ENCODE data around the gene FKBP7. TPM values are rescaled to one million over a fixed set of nuclear protein-coding genes. Genes with fewer than 3 reads are reported as not detected.

The FKBP7 gene
- total RNA-seq, 1 donor from 2014 or later: 44.3 TPM

DNA sequence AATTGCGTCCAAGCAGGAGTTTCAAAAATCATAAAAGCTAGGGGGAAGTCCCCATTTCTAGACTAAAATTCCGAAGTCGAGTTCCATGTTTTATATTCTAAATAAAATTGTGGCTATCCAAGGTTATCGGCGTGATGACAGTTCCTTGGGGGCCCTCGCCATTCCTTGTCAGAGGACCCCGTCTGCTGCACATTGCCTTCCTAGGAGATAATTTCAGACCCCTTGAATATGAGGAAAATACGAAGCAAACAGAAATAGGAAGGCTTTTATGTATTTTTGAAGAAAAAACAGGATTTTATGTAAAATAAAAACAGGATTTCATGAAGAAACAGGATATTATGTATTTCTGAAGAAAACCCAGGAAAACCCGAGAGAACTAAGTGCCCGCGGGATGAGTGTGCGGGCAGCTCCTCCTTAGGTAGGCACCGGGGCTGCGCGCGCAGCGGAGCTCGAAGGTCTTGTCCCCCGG lies 1.4 kb upstream of the FKBP7 start:
- H3K27me3 Mint-ChIP-seq (ENCODE audit: low read depth): no peaks in the 10 kb centered on the region
- H3K27ac Mint-ChIP-seq (ENCODE audit: unreplicated experiment): peak overlapping the region; percentile 99
- peak overlapping the region; percentile 97 for H3K4me3 Mint-ChIP-seq (ENCODE audit: unreplicated experiment)

DNA sequence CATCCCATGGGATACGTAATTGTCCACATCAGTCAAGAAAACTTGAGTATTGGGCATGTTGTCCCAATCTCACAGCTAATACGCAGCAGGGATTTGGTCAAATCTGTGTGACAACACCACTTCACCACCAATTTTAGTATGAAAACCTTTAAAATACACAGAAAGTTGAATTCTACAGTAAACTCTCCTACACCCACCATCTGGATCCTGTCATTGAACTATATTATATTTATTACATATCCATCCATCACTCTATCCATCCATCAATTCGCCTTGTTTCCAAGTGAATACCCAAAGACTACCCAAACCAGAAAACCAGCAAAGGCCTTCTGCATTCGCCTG lies 846 bp upstream of the FKBP7 start:
- Mint-ChIP-seq H3K4me3 (ENCODE audit: unreplicated experiment) (peak overlapping the region; percentile 97), H3K36me3 (ENCODE audit: low read depth) (no peaks in the 10 kb centered on the region), H3K9me3 (ENCODE audit: low read depth) (no peaks in the 10 kb centered on the region), H3K27ac (ENCODE audit: unreplicated experiment) (peak overlapping the region; percentile 99), H3K27me3 (ENCODE audit: low read depth) (no peaks in the 10 kb centered on the region), H3K4me1 (ENCODE audit: low read depth) (peaks cover 57% of the 10 kb centered on the region)
- TF ChIP-seq, protein P1, sequence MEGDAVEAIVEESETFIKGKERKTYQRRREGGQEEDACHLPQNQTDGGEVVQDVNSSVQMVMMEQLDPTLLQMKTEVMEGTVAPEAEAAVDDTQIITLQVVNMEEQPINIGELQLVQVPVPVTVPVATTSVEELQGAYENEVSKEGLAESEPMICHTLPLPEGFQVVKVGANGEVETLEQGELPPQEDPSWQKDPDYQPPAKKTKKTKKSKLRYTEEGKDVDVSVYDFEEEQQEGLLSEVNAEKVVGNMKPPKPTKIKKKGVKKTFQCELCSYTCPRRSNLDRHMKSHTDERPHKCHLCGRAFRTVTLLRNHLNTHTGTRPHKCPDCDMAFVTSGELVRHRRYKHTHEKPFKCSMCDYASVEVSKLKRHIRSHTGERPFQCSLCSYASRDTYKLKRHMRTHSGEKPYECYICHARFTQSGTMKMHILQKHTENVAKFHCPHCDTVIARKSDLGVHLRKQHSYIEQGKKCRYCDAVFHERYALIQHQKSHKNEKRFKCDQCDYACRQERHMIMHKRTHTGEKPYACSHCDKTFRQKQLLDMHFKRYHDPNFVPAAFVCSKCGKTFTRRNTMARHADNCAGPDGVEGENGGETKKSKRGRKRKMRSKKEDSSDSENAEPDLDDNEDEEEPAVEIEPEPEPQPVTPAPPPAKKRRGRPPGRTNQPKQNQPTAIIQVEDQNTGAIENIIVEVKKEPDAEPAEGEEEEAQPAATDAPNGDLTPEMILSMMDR (IDR thresholded peaks at IDR 0.05): peak; percentile 38
- DNase-seq (ENCODE audit: low spot score): no peak

More for the DNA sequence above, 1.4 kb upstream of the FKBP7 start:
- H3K4me1 Mint-ChIP-seq (ENCODE audit: low read depth): peaks cover 61% of the 10 kb centered on the region
- no peaks in the 10 kb centered on the region for H3K36me3 Mint-ChIP-seq (ENCODE audit: low read depth)
- TF ChIP-seq, protein P1 (IDR thresholded peaks at IDR 0.05): no peak
- no peak for DNase-seq (ENCODE audit: low spot score)
- no peaks in the 10 kb centered on the region for H3K9me3 Mint-ChIP-seq (ENCODE audit: low read depth)

DNA sequence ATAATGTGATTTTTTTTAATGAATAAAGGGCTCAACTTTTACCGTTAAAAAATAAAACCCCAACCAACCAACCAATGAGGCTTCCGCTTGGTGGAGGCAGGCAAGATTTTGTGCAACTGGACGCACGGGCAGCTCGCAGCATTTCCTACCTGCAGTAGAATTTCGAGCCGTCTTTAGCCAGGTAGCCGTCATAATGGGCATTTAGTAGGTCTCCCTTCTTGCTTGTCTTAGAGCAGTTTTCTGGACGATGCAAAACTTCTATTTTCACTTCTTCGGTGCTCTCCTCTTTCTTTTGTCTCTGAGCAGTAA lies 316 bp downstream of the FKBP7 start:
- Mint-ChIP-seq H3K4me3 (ENCODE audit: unreplicated experiment) (peak overlapping the region; percentile 97), H3K27ac (ENCODE audit: unreplicated experiment) (peak overlapping the region; percentile 99), H3K36me3 (ENCODE audit: low read depth) (no peaks in the 10 kb centered on the region), H3K27me3 (ENCODE audit: low read depth) (no peaks in the 10 kb centered on the region), H3K4me1 (ENCODE audit: low read depth) (peaks cover 60% of the 10 kb centered on the region), H3K9me3 (ENCODE audit: low read depth) (no peaks in the 10 kb centered on the region)
- TF ChIP-seq, protein P1 (IDR thresholded peaks at IDR 0.05): no peak
- DNase-seq (ENCODE audit: low spot score): no peak

DNA sequence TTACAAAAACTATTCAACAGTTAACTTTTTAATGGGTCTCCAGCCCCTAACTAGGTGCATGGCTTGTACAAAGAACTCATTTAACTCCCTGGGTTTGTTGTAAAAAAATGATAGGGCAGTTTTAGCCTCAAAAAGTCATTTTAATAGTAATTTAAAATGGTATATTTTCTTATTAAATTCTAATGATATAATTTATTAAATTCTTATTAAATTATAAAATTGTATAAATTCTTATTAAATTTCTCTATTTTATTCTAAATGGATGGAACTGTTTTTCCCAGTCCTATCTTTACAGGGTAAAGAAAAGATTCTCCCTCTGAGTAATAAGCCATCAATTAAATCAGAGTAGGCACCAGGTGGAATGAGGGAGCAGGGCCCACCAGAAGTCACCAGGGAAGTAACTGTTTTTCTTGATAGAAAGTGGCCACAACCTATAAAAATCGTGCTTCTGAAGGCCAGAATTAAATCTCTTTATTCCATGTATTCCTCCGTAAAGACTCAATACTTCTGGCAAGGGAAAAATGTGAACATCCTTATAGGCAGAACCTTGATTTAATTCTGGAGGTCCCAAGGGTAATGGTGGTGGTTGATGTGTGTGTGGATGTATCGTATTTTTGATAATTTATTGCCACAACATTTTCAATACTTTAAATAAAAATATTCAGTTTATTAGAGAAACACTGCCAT lies 814 bp downstream of the FKBP7 start:
- Mint-ChIP-seq H3K4me3 (ENCODE audit: unreplicated experiment) (peak overlapping the region; percentile 97), H3K27me3 (ENCODE audit: low read depth) (no peaks in the 10 kb centered on the region)

DNA sequence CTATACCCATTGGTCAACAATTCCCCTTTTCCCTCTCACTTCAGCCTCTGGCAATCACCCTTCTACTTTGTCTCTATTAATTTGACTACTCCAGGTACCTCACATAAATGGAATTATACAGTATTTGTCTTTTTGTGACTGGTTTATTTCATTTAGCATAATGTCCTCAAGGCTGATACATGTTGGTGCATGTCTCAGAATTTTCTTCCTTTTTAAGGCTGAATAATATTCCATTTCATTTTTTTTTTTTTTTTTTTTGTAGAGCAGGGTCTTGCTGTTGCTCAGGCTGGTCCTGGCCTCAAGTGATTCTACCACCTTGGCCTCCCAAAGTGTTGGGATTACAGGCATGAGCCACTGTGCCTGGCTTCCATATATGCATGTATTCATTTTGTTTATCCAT lies 1.9 kb downstream of the FKBP7 start:
- H3K4me1 Mint-ChIP-seq (ENCODE audit: low read depth): peaks cover 45% of the 10 kb centered on the region
- TF ChIP-seq, protein P1 (IDR thresholded peaks at IDR 0.05): no peak
- no peak overlapping the region for H3K27ac Mint-ChIP-seq (ENCODE audit: unreplicated experiment)
- H3K4me3 Mint-ChIP-seq (ENCODE audit: unreplicated experiment): no peak overlapping the region
- no peak for DNase-seq (ENCODE audit: low spot score)
- H3K36me3 Mint-ChIP-seq (ENCODE audit: low read depth): no peaks in the 10 kb centered on the region
- no peaks in the 10 kb centered on the region for H3K27me3 Mint-ChIP-seq (ENCODE audit: low read depth)
- H3K9me3 Mint-ChIP-seq (ENCODE audit: low read depth): no peaks in the 10 kb centered on the region

More for the DNA sequence above, 814 bp downstream of the FKBP7 start:
- Mint-ChIP-seq H3K36me3 (ENCODE audit: low read depth) (no peaks in the 10 kb centered on the region), H3K4me1 (ENCODE audit: low read depth) (peaks cover 56% of the 10 kb centered on the region), H3K9me3 (ENCODE audit: low read depth) (no peaks in the 10 kb centered on the region), H3K27ac (ENCODE audit: unreplicated experiment) (peak overlapping the region; percentile 99)
- DNase-seq (ENCODE audit: low spot score): no peak
- TF ChIP-seq, protein P1 (IDR thresholded peaks at IDR 0.05): no peak
